ENCODE data around the gene TEX52.

TEX52 gene

GRCh38 chr12:2804393-2805142 is 52.3 kb downstream of the TEX52 start:
- peak overlapping the region; percentile 49 for H3K27ac ChIP-seq (ENCODE audit: low read length)
- TF ChIP-seq CTCF (IDR thresholded peaks at IDR 0.05; ENCODE audit: low read depth, low read length): no peak
- no peak for TF ChIP-seq EZH2phosphoT487 (IDR thresholded peaks at IDR 0.05; ENCODE audit: low read depth)
- H3K9ac ChIP-seq (ENCODE audit: low read length): no peak overlapping the region
- H4K20me1 ChIP-seq (ENCODE audit: insufficient read depth, low read length): no peaks in the 10 kb centered on the region
- H2AFZ ChIP-seq (ENCODE audit: low read depth, low read length): no peak overlapping the region
- H3K27me3 ChIP-seq (ENCODE audit: low read depth, low read length): no peaks in the 10 kb centered on the region
- peaks cover 62% of the 10 kb centered on the region for H3K36me3 ChIP-seq (replicated peaks; ENCODE audit: low read depth, low read length)
- H3K4me2 ChIP-seq (ENCODE audit: low read length): no peak overlapping the region
- H3K9me3 ChIP-seq (ENCODE audit: insufficient read depth, low read length): no peaks in the 10 kb centered on the region
- no peak overlapping the region for H3K4me3 ChIP-seq (ENCODE audit: low read length)
- H3K4me1 ChIP-seq (ENCODE audit: low read length): peaks cover 21% of the 10 kb centered on the region
- no peaks in the 10 kb centered on the region; the same call in 1 of the 2 replicates for H3K79me2 ChIP-seq (ENCODE audit: low read length)

GRCh38 chr12:2803635-2804392 is 53.0 kb downstream of the TEX52 start:
- Histone ChIP-seq H3K4me2 (ENCODE audit: low read length) (peak overlapping the region; percentile 24; the same call in 1 of the 2 replicates), H3K27ac (ENCODE audit: low read length) (peak overlapping the region; percentile 49), H3K79me2 (ENCODE audit: low read length) (peaks cover under 1% of the 10 kb centered on the region; the same call in 1 of the 2 replicates), H3K4me1 (ENCODE audit: low read length) (peaks cover 21% of the 10 kb centered on the region), H3K9ac (ENCODE audit: low read length) (no peak overlapping the region), H3K4me3 (ENCODE audit: low read length) (no peak overlapping the region), H2AFZ (ENCODE audit: low read depth, low read length) (no peak overlapping the region), H3K9me3 (ENCODE audit: insufficient read depth, low read length) (no peaks in the 10 kb centered on the region), H4K20me1 (ENCODE audit: insufficient read depth, low read length) (no peaks in the 10 kb centered on the region), H3K27me3 (ENCODE audit: low read depth, low read length) (no peaks in the 10 kb centered on the region), H3K36me3 (replicated peaks; ENCODE audit: low read depth, low read length) (peaks cover 70% of the 10 kb centered on the region)
- TF ChIP-seq EZH2phosphoT487 (IDR thresholded peaks at IDR 0.05; ENCODE audit: low read depth) (no peak), CTCF (IDR thresholded peaks at IDR 0.05; ENCODE audit: low read depth, low read length) (no peak)

- no peaks in the 10 kb centered on the region for H3K9me3 ChIP-seq (ENCODE audit: insufficient read depth, low read length)
- H3K27ac ChIP-seq (ENCODE audit: low read length): no peak overlapping the region
- H3K4me2 ChIP-seq (ENCODE audit: low read length): no peak overlapping the region
- peaks cover 80% of the 10 kb centered on the region for H3K36me3 ChIP-seq (replicated peaks; ENCODE audit: low read depth, low read length)
- peaks cover 30% of the 10 kb centered on the region for H3K4me1 ChIP-seq (ENCODE audit: low read length)
- H3K9ac ChIP-seq (ENCODE audit: low read length): no peak overlapping the region
- H2AFZ ChIP-seq (ENCODE audit: low read depth, low read length): no peak overlapping the region
- H3K4me3 ChIP-seq (ENCODE audit: low read length): no peak overlapping the region
- peaks cover 27% of the 10 kb centered on the region for H3K79me2 ChIP-seq (ENCODE audit: low read length)
- TF ChIP-seq EZH2phosphoT487 (IDR thresholded peaks at IDR 0.05; ENCODE audit: low read depth) (no peak), CTCF (IDR thresholded peaks at IDR 0.05; ENCODE audit: low read depth, low read length) (no peak)
- H4K20me1 ChIP-seq (ENCODE audit: insufficient read depth, low read length): peaks cover 17% of the 10 kb centered on the region; the same call in 1 of the 2 replicates
- no peaks in the 10 kb centered on the region for H3K27me3 ChIP-seq (ENCODE audit: low read depth, low read length)
These were observed 55.6 kb downstream of the TEX52 start for GRCh38 chr12:2801044-2801783.
